Measurements from ENCODE around the gene TNFSF4.

Gene TNFSF4

DNA sequence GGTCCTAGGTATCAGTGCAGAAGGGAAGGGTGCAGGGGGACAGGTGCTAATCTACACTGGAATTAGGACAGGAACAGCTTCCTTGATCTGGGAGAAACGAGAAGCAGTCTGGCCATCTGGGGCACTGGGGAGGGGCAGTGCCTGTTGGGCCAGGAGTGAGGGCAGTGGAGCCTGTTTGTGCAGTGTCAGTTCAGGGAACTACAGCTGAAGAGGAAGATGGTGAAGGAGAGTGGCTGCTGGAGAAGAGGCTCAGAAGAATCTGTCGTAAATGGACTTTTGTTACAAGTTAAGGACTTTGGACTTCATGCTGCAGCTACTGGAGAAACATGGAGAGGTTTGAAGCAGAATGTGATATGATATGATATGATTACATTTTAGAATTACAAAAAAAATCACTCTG lies 3.2 kb upstream of the TNFSF4 start:
- DNase-seq = no peak

DNA sequence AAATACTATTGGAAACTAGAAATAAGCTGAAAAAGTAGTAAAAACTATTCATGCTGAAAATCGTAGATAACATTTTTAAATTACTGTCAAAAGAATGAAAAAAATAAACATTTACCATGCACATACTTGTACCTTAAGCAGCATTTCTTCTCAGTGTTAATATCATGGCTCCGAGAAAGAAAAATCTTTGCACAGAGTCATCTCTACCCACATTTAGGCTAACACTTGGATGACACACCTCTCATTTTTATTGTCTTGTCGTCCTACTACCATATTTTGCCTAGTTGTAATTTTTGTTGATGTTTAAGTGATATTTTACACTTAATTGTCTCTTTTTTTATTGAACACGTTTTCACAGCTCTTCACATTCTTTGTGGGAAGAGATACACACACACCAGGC lies 1.7 kb upstream of the TNFSF4 start:
- DNase-seq = no peak

DNA sequence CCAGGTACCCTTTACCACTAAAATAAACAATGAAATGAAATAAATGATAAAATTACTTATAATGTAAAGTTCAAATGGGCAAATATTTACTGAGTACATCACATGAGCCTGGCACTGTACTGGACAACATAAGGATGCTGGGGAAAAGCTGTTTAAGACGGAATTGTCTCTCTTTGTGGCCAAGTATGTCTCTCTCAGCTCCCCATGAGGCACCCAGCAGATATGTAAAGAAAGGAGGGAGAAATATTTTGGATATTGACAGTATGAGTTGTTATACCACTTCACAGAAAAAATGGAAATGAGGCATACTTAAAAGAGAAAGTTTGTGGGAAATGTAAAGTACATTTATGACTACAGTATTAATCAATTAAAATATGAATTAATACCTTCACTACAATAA lies 1.0 kb upstream of the TNFSF4 start:
- no peak for DNase-seq

DNA sequence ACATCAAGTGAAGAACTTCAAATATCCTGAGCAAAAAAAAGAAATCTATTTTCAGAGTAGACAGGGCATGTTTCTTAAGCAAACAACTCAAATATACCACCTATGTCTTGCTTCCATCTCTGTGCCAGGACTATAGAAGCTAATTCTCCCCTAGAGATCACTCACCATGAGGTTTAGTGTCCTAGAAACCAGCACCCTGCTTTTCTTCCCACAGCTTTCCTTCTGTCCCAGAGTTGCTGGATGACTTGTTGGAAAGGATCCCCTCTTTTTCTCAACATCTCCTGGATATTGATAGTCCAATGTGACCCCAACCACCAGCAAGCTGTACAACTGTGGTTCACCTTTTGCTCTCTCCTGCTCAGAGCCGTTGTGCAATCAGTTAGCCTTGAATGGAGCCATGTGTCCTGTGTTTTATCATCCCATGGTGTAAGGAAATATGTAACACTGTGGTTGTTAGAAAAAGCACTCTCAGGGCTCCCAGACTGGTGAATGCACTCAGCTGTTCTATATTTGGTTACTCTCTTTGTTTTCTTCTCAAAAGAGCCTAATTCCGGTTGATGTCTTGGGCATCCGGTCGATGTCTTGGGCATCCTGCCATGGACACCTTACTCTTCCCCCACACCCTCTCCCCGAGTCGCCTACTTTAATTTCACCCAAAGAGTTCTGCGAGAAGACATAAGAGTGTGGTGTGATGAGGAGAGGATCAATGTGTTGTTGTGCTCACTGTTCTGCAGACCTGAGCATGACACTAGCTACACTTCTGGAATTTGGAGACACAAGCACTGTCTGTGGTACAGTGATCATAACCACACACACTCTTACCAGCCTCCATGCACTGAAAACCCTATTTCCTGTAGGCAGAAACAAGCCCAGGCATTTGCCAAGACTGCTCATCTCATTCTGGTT lies 1.7 kb downstream of the TNFSF4 start:
- no peak for DNase-seq

DNA sequence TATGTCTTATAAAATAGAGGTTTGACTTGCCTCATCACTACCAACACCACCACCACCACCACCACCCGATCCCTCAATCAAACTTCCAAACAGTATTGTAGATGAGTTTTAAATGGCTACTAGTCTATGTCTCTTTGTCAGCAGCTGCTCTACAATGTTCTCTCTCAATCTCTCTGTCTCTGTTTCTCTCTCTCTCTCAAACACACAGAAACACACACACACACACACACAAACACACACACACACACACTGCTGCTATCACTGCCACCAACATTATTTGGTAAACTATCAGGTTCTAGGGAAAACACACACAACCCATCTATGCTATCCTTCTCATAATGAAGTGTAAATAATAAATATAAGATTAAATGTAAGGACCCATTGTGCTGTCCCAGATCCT lies 2.4 kb downstream of the TNFSF4 start:
- DNase-seq = no peak

DNA sequence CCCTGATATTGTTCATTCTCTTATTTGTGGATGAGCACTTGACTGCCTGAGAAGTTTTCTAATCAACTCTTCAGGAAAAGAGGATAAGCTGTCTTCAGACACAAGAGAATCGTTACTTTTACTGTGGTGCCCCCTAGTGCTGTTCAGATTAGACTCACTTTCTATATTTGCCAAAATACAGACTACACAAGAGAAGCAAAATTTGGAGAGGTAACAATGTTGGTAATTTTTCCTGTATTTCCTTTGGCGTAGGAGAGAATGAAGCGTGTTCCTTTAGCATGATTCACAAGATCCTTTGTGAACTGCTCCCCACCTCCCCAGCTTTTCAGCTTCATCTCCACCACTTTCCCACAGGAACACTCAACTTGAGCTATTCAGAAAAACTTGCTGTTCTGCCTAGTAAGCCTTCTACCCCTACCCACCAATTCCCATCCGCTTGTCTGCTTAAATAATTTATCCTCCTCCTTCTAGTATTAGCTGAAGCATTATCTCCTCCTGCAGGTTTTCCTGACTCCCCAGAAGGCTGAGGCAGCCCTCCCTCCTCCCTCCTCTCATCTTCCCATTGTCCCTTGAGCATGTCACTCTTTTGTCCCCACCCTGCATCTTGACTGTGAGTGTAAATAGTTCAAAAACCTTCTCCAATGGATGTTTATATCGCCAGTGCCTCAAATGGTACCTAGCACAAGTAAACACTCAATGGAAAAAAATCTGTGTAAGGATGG lies 4.5 kb downstream of the TNFSF4 start:
- no peak for DNase-seq

DNA sequence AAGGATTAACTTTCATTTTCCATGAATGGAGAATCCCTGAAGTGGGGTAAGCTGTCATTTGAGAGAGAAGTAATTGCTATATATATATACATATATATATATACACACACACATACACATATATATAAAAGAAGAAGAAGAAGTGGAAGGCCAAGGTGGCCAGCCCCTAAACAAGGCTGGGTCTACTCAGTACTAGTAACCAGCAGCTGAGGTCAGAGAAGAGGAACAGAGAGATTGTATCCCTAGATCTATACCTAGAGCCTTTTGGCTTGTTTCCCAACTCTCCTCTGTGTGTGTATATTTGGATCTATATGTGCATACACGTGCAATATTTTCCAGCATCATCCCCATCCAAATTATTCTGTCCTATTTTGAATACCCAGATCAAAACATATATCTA lies 5.2 kb downstream of the TNFSF4 start:
- no peak for DNase-seq

DNA sequence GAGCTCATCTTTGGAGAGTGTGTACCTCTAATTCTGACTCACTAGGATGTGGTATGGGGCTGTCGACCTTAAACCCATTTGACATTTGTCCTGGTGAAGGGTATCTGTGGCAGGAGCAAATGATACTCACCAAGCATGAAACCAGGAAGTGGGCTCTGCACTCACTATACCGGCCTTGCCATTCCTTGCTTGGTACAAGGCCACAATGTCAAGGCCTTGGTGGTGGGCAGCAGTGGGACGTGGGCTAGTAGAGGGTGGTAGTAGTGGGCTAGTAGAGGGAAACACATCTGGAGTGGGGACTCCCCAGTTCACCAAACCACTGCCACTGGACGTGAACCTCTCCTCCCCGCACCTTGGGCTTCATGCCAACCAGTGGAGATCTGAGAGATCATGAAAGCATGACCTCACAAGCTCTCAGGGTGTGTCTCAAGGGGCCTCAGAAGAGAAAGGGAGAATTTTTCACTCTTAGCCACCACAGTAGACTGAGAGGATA lies 11.5 kb downstream of the TNFSF4 start:
- DNase-seq = no peak

DNA sequence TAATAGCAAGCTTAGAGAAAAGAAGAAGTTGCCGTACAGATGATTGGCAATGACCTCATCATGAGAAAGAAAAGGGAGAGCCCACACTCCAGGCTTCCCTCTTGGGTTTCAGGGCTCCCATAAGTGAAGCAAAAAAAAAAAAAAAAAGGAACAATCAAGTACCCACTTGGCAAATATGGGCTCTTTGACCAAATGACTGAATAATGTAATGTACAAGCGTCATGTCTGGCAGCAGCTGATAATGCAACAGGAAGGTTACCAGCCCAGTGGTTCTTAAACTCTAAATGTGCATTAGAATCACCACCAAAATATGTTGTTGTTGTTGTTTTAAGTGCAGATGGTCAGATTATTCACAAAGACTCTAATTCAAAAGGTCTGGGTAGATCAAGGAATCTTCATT lies 13.5 kb downstream of the TNFSF4 start:
- peak; percentile 27 for DNase-seq

DNA sequence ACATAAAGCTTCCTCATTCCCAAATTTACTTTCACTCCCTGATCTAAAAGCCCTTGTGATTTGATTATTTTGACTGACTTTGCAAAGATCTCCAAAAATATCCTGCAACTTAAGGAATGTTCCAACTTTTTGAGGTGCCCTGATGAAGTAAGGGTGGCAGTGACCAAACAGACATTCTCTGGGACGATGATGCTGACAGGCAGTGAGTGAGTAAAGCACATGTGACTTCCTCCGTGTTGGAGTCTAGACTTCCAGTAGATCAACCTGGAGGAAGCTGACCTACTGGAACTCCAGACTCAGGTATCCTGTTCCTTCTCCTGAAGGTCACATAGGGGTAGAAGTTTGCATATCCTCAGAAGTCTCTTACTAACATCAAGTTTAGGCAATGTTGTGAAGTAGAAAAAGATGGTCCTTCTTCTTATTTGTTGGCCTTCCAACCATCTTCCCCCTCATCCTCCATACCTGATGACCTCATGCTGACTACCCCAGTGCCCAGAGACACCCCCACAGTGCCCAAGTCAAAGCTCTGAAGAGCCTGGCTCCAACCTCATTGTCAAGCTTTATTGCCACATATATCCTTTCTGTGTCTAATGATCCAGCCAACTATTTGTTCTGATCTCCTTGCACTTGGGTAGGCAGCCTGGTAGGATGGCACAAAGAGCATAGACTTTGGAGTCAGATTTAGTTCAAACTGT lies 16.0 kb downstream of the TNFSF4 start:
- no peak for DNase-seq

DNA sequence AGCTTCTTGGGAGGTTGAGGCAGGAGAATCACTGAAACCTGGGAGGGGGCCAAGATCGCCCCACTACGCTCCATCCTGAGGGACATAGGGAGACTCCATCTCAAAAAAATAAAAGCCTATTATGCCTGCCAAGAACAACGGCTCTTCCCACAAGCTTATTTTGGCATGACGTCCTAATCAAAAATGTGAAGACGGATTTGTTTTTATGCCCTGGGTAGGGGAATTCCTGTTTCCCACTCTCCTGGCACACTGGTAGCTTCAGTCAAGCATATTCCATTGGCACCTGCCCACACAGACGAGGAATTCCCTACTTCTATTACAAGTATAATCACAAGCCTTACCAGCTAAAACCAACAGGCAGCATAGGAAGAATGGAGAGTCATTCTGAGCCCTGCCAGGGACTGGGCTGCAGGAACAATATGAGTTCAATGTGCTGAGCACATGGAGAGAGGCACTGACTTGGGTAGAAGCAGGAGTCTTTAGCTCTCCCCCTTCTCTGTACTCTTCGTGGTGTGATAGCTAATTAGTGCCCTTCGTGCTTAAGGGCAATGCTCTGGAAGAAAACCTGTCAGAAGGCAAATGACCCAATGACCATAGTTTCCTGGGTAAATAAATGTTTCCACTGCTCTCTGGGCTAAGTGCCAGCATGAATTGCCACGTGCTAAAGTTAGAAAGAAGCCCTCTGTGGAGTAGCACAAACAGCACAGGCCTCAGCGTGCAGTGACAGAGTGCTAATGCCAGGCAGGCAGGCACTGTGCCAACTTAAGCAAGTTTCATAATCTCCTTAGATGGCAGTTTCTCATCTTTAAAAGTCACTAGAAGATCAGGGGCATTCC lies 16.8 kb downstream of the TNFSF4 start:
- DNase-seq = no peak

DNA sequence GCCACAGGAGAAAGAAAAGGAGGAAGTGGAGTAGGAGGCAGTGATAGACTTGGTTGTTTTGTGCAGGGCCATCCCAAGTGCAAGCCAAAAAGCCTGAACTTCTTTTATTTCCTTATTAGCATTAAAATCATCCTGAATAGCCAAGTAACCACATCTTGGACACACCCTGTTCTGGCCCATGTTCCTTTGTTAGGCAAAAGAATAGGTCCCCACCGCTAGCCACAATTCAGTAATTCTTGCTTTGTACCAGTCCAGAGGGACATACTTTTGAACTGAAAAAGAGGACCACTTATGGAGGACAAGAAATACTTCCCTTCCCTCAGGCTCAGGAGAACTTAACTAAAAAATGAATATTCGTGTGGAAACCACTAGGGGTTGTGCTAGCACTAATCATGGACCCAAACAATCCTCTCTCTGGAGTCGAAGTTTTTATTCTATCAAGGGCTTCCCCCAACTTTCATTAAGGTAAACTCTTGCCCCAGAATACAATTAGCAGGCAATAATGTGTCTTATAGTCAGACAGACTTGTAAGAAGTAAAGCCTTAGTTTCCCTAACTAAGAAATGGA lies 19.4 kb downstream of the TNFSF4 start:
- no peak for DNase-seq

DNA sequence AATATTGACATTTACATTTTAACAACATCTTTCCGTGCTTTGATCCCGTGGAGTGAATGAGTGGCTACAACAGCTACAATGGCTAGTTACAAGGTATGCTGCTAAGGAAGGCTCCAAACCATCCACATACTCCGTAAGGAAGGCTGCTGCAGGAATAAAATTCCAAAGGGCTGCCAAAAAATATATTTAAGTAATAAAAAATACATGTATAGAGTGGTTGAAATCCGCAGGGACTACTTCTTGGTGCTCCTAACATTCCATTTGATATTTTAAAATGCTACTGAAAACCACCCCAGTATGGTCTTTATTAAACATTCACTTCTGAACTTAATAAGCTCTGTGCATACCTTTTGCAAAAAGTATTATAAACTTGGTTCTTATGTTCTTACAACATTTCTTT lies 25.3 kb downstream of the TNFSF4 start:
- DNase-seq = no peak

DNA sequence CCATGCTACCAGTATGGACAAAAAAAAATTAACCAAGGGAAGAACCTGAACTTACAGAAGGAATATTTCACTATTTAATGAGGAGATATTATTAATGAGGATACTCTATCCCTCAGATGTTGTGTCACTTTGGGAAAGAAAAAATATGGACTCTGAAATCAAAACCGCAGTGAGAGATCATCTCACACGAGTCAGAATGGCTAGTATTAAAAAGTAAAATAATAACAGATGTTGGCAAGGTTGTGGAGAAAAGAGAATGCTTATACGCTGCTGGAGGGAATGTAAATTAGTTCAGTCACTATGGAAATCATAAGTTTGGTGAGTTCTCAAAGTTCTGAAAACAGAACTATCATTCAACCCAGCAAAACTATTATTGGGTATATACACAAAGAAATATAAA lies 30.9 kb downstream of the TNFSF4 start:
- no peak for DNase-seq

DNA sequence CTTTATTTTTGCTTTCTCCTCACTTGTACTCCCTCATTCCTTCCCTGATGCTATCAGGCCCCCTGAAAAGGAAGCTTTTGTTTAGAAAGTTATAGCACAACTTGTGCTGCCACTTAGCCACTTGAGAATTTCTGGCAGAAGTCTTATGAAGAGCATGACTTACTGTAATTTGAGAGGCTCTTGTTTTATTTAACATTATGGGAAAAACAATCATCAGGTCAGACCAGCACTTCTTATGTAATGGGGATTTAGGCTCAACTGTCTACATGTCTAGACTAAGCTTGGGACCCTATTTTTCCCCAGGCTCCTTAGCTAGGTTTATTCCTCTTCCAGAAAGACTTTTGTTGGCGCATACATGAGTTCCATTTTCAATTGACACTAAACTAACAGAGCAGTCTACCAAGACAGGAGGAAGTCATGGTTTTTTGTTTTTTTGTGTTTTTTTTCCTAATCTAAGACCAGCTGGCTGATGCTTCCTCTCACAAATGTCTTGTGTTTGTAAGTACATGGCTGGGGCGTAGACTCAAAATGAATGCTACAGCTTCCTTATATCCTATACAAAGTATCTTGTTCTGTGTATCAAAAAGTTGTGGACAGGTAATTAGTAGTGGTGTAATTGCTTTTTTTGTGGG lies 31.5 kb downstream of the TNFSF4 start:
- DNase-seq = no peak

DNA sequence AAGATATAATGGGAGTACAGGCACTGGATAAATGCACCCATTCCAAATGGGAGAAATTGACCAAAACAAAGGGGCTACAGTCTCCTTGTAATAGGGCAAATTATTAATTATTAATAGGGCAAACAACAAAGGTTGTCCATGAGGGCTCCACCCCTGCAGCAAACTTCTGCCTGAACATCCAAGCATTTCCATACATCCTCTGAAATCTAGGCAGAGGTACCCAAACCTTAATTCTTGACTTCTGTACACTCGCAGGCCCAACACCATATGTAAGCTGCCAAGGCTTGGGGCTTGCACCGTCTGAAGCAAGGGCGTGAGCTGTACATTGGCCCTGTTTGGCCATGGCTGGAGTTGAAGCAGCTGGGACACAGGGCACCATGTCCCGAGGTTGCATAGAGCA lies 33.7 kb downstream of the TNFSF4 start:
- no peak for DNase-seq

DNA sequence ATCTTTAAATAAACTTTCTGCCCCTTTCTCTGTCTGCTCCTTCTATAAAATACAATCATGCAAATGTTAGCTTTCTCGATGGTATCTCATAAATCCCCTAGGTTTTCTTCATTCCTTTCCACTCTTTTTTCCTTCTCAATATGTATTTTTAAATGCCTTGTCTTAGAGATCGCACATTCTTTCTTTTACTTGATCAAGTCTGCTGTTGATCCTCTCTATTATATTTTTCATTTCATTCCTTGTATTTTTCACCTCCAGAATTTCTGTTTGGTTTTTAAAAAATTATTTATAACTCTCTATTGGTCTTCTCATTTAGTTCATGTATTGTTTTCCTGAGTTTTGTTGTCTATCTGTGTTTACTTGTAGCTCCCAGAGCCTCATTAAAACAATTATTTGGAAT lies 36.0 kb downstream of the TNFSF4 start:
- no peak for DNase-seq

DNA sequence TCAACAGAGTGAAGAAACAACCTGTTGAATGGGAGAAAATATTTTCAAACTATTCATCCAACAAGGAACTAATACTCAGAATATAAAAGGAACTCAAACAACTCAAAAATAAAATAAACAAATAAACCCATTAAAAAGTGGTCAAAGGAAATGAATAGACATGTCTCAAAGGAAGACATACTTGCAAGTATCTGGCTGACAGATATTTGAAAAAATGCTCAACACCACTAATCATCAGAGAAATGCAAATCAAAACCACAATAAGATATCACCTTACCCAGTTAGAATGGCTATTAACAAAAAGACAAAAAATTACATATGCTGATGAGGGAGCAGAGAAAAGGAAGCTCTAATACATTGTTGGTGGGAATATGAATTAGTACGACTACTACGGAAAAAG lies 38.2 kb downstream of the TNFSF4 start:
- DNase-seq = no peak

DNA sequence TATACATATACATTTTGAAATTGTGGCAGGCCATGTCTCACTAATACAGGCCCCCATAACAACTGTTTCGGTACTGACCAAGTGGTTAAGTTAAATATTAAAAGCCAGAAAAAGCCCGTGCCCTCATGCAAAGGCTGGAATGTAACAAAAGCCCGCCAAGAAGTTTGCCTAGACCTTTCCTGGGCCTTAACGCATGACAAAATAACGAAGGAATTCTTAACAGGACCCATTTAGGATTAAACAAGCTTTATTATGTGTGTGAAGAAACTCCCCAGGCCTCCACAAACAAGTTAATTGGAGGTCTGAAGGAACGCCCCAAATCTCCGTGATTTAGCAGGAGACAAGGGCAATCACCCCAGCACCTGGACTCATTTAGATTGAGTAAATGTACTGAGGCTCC lies 42.4 kb downstream of the TNFSF4 start:
- DNase-seq = no peak

DNA sequence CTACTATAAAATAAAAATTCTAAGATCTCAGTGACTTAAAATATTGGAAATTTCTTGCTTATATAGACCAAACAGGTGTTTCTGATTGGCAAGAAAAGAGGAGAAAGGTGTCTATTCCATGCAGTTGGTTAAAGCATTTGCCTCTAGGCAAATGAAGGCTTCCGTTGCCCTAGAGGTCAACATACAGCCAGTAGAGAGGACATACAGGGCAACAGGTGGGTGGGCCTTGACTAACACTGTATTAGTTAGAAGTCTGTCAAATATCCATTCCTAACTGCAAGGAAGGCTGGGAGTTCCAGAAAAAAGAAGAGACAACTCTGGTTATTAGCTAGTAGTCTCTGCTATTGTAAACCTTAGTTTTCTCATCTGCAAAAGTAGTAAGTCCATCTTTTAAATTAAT lies 43.0 kb downstream of the TNFSF4 start:
- DNase-seq = no peak

DNA sequence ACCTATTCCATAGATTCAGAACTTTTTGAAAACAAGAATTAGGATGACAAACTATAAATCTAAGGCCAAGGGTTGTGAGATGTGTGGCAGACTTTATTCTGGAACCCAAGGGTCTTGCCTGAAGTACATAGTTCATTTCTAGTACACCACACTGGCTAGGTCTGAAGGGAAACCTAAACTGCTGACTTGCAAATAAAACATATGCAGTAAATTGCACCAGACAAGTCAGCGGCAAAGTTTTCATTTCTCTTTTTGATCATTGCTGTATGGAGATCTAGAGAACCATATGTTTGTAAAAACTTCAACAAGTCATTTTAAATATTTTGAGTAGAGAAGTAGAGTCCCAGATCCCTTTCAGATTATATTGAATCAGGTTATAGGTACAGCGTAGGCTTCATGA lies 43.9 kb downstream of the TNFSF4 start:
- DNase-seq = no peak

DNA sequence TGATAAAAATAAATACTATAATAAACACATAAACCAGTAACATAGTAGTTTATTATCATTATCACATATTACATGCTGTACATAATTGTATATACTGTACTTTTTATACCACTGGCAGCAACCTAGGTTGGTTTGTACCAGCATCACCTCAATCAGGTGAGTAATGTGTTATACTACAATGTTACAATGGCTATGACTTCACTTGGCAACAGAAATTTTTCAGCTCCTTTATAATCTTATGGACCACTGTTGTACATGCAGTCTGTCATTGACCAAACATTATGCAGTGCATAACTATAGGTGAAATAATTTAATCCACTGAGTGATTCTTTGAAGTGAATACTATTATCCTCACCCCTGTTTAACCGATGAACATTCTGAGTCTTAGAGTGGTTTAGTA lies 44.5 kb downstream of the TNFSF4 start:
- DNase-seq = no peak
